ENCODE data around the gene GADD45GIP1. TPM values are rescaled to one million over a fixed set of nuclear protein-coding genes. Genes with fewer than 3 reads are reported as not detected.

Gene GADD45GIP1
- total RNA-seq, 2 donors from 2014 or later: 29.9 to 58.7 TPM

DNA sequence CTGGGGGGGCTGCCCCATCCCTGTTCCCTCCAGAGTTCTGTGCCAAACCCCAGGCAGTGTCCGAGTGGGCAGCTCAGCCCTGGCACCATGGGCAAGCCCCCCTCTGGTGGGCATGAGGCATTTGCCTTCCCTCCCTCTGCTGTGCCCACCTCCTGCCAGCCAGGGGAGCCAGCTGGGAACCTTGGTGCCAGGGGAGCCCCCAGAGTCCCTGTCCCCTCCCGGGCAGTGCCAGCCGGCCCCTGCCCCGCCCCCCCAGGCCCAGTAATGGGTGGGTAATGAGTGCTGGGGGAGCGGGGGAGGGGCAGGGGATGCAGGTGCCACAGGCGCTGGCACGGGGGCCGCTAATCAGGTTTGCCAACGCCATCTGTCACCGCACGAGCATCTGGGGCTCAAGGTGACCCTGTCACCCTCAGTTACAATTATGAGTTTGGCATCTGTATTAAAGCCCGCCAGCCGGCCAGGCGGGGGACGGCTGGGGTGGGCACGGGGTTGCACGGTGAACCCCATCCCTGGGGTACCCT is 18.3 kb upstream of the GADD45GIP1 start:
- intact Hi-C loops (cut with DNase I): no loop called here
- H3K27me3 ChIP-seq (replicated peaks; ENCODE audit: insufficient read depth): no peaks in the 10 kb centered on the region
- no peak for TF ChIP-seq POLR2AphosphoS5 (IDR thresholded peaks at IDR 0.05)
- no peak for TF ChIP-seq POLR2A (IDR thresholded peaks at IDR 0.05)
- TF ChIP-seq, protein P1, sequence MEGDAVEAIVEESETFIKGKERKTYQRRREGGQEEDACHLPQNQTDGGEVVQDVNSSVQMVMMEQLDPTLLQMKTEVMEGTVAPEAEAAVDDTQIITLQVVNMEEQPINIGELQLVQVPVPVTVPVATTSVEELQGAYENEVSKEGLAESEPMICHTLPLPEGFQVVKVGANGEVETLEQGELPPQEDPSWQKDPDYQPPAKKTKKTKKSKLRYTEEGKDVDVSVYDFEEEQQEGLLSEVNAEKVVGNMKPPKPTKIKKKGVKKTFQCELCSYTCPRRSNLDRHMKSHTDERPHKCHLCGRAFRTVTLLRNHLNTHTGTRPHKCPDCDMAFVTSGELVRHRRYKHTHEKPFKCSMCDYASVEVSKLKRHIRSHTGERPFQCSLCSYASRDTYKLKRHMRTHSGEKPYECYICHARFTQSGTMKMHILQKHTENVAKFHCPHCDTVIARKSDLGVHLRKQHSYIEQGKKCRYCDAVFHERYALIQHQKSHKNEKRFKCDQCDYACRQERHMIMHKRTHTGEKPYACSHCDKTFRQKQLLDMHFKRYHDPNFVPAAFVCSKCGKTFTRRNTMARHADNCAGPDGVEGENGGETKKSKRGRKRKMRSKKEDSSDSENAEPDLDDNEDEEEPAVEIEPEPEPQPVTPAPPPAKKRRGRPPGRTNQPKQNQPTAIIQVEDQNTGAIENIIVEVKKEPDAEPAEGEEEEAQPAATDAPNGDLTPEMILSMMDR (IDR thresholded peaks at IDR 0.05): no peak

GRCh38 chr19:12974301-12975220 is 17.5 kb upstream of the GADD45GIP1 start:
- TF ChIP-seq POLR2A (IDR thresholded peaks at IDR 0.05): no peak
- no peak for TF ChIP-seq POLR2AphosphoS5 (IDR thresholded peaks at IDR 0.05)
- TF ChIP-seq, protein P1 (IDR thresholded peaks at IDR 0.05): no peak
- H3K27ac ChIP-seq: no peak overlapping the region
- H3K27me3 ChIP-seq (replicated peaks; ENCODE audit: insufficient read depth): no peaks in the 10 kb centered on the region
- H3K9me3 ChIP-seq: no peaks in the 10 kb centered on the region
- H3K36me3 ChIP-seq: no peaks in the 10 kb centered on the region
- intact Hi-C loops (cut with DNase I): no loop called here
- WGBS: 74% methylated on average over 19 of the region's 19 CpGs
- H3K4me1 ChIP-seq (replicated peaks): no peaks in the 10 kb centered on the region
- DNase-seq (ENCODE audit: low spot score): no peak
- no peak overlapping the region for H3K4me3 ChIP-seq

More for the DNA sequence above, 18.3 kb upstream of the GADD45GIP1 start:
- Histone ChIP-seq H3K9me3 (no peaks in the 10 kb centered on the region), H3K4me1 (replicated peaks) (no peaks in the 10 kb centered on the region), H3K36me3 (no peaks in the 10 kb centered on the region), H3K4me3 (no peak overlapping the region), H3K27ac (no peak overlapping the region)
- DNase-seq (ENCODE audit: low spot score): no peak
- 65% methylated on average over 17 of the region's 17 CpGs for WGBS

- intact Hi-C loops (cut with DNase I): no loop called here
- H3K27ac ChIP-seq: no peak overlapping the region
Measured at GRCh38 chr19:12973236-12973635, 16.2 kb upstream of the GADD45GIP1 start.

DNA sequence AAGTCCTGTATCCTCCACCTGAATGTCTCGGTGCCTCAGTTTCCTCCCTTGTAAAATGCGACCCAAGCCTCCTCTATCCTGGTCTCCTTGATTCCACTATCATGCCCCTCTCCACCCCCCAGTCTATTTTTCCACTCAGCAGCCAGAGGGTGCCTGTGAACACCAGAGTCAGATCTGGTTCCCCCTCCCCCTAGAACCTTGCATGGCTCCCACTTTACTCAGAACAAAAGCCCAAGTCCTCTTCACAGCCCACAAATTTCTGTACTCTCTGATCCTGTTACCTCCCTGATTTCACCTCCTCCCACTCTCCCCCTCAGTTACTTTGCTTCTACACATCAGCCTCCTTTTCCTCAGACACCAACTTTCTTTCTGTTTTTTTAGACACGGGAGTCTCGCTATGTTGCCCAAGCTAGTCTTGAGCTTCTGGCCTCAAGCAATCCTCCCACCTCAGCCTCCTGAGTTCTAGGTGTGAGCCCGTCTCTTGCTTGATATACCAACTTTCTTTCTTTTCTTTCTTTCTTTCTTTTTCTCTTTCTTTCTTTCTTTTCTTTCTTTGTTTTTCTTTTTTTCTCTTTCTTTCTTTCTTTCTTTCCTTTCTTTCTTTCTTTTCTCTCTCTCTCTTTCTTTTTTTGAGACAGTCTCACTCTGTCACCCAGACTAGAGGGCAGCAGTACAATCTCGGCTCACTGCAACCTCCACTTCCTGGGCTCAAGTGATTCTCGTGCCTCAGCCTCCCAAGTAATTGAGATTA is 13.2 kb upstream of the GADD45GIP1 start:
- Histone ChIP-seq H3K9me3 (no peaks in the 10 kb centered on the region), H3K4me1 (replicated peaks) (no peaks in the 10 kb centered on the region), H3K27ac (no peak overlapping the region), H3K36me3 (no peaks in the 10 kb centered on the region), H3K27me3 (replicated peaks; ENCODE audit: insufficient read depth) (no peaks in the 10 kb centered on the region), H3K4me3 (no peak overlapping the region)
- no peak for TF ChIP-seq POLR2AphosphoS5 (IDR thresholded peaks at IDR 0.05)
- no peak for TF ChIP-seq POLR2A (IDR thresholded peaks at IDR 0.05)
- TF ChIP-seq, protein P1 (IDR thresholded peaks at IDR 0.05): no peak
- intact Hi-C loops (cut with DNase I): no loop called here
- 92% methylated on average over 7 of the region's 7 CpGs for WGBS
- DNase-seq (ENCODE audit: low spot score): no peak

More at GRCh38 chr19:12973236-12973635, 16.2 kb upstream of the GADD45GIP1 start:
- TF ChIP-seq POLR2A (IDR thresholded peaks at IDR 0.05) (no peak), POLR2AphosphoS5 (IDR thresholded peaks at IDR 0.05) (no peak)
- TF ChIP-seq, protein P1 (IDR thresholded peaks at IDR 0.05): no peak
- H3K4me1 ChIP-seq (replicated peaks): no peaks in the 10 kb centered on the region
- WGBS: 93% methylated on average over 16 of the region's 16 CpGs
- H3K36me3 ChIP-seq: no peaks in the 10 kb centered on the region
- no peak for DNase-seq (ENCODE audit: low spot score)
- H3K9me3 ChIP-seq: no peaks in the 10 kb centered on the region
- no peaks in the 10 kb centered on the region for H3K27me3 ChIP-seq (replicated peaks; ENCODE audit: insufficient read depth)
- H3K4me3 ChIP-seq: no peak overlapping the region
